PC-9 (cell line): ENCODE results near the gene PHEX. TPM values are rescaled to one million over a fixed set of nuclear protein-coding genes. Genes with fewer than 3 reads are reported as not detected.

Experiments used
- BruUV-seq: library from RNA; stranded (reverse); fragments of 400-500 nt; replicated peaks from 2 replicates; lab custom pipeline; 2021; lab: Mats Ljungman, UMichigan
- CTCF ChIA-PET: fragments of 300-600 bp; sonication (Branson Sonifier 250); formaldehyde crosslinking; loops from one replicate; lab custom pipeline; 2022; ENCODE audit warnings: antibody characterized with exemption; lab: Charles Lee
- POLR2A ChIA-PET: fragments of 300-600 bp; sonication (Branson Sonifier 250); formaldehyde crosslinking; loops from one replicate; lab custom pipeline; 2022; ENCODE audit warnings: antibody characterized with exemption; ENCODE audit not compliant: unreplicated experiment; lab: Charles Lee
- DNase-seq, 2 experiments: peaks; one replicate each; pipeline versions ENCODE4 v3.0.0 to v3.0.0-alpha.2; 2015 to 2022; ENCODE audit warnings: mixed read lengths in 1 of 2
- H2AFZ ChIP-seq: fragments of 200-600 bp; sonication (generic); 2 replicates; pipeline ENCODE4 v1.8.1; 2017; ENCODE audit warnings: antibody characterized with exemption
- H3F3A ChIP-seq: fragments of 200-600 bp; sonication (generic); 2 replicates; pipeline ENCODE4 v1.8.1; 2017; ENCODE audit warnings: antibody characterized with exemption, mild to moderate bottlenecking, low read depth; ENCODE audit not compliant: insufficient read depth
- H3K27ac ChIP-seq: fragments of 200-600 bp; sonication (generic); 2 replicates; pipeline ENCODE4 v1.6.1; 2016; ENCODE audit warnings: mixed run types
- H3K27me3 ChIP-seq: fragments of 200-600 bp; sonication (generic); 2 replicates; pipeline ENCODE4 v1.6.1; 2016; ENCODE audit warnings: low read depth, mixed run types; ENCODE audit not compliant: insufficient read depth
- H3K36me3 ChIP-seq: fragments of 200-600 bp; sonication (generic); 2 replicates; pipeline ENCODE4 v1.6.1; 2016; ENCODE audit warnings: low read depth, mixed run types
- H3K4me1 ChIP-seq: fragments of 200-600 bp; sonication (generic); replicated peaks from 2 replicates; pipeline ENCODE4 v1.6.1; 2016; ENCODE audit warnings: mixed run types; ENCODE audit not compliant: insufficient read depth
- H3K4me2 ChIP-seq: fragments of 200-600 bp; sonication (generic); 2 replicates; pipeline ENCODE4 v1.6.1; 2017; ENCODE audit warnings: mixed run types
- H3K4me3 ChIP-seq: fragments of 200-600 bp; sonication (generic); 2 replicates; pipeline ENCODE4 v1.6.1; 2016; ENCODE audit warnings: mixed run types
- H3K79me2 ChIP-seq: fragments of 200-600 bp; sonication (generic); 2 replicates; pipeline ENCODE4 v1.6.1; 2017; ENCODE audit warnings: low read depth, mixed run types
- H3K9me2 ChIP-seq: fragments of 200-600 bp; sonication (generic); 2 replicates; pipeline ENCODE4 v1.8.1; 2017; ENCODE audit warnings: mild to moderate bottlenecking; ENCODE audit not compliant: insufficient read depth
- H3K9me3 ChIP-seq: fragments of 200-600 bp; sonication (generic); 2 replicates; pipeline ENCODE4 v1.8.1; 2016; ENCODE audit warnings: low read depth; ENCODE audit not compliant: insufficient read depth
- H4K20me1 ChIP-seq: fragments of 200-600 bp; sonication (generic); 2 replicates; pipeline ENCODE4 v1.8.1; 2017; ENCODE audit not compliant: insufficient read depth
- EZH2 ChIP-seq: fragments of 200-600 bp; sonication (generic); IDR thresholded peaks from 2 replicates; pipeline ENCODE4 v1.8.0; 2017; ENCODE audit warnings: antibody characterized with exemption, low read depth
- intact Hi-C: fragments of 100-400 bp; cut with micrococcal nuclease; formaldehyde crosslinking; loops from one replicate; pipeline ENCODE4 v1.10.0; 2022; ENCODE audit not compliant: unreplicated experiment
- total RNA-seq: library from RNA; stranded (reverse); gene quantifications from 2 replicates; pipeline ENCODE4 v1.2.3, GENCODE V29; 2021
- TF ChIP-seq, protein P1 (sequence below): fragments of 200-600 bp; sonication (generic); conservative IDR thresholded peaks from 2 replicates; pipeline ENCODE4 v1.6.1; 2017; ENCODE audit warnings: mixed run types, antibody characterized with exemption, mild to moderate bottlenecking, moderate library complexity

PHEX gene
- total RNA-seq, 1 experiment from 2014 or later, result 3.5 TPM

DNA sequence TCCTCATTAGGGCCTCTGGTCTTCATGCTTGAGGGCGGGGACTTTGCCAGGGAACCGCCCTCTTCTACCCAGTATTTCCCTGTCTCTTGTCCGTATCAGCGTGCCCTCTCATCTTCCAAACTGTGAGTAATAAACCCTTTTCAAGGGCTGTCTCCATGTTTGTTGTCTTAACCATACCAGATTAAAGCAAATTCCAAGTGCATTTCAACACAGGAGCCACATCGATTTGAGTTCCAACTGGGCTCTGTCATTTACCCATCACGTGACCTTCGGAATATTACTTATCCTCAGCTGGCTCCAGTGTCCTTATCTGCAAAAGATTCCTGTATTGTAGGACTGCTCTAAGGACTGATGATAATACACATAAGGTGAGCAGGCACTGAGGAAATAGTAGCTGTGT lies 6.4 kb upstream of the PHEX start:
- no peak for DNase-seq
- Histone ChIP-seq H3K9me3 (no peaks in the 10 kb centered on the region), H4K20me1 (no peaks in the 10 kb centered on the region), H3K9me2 (no peaks in the 10 kb centered on the region), H3K4me2 (no peak overlapping the region), H3K27ac (no peak overlapping the region), H2AFZ (no peak overlapping the region), H3K4me3 (no peak overlapping the region), H3K79me2 (no peaks in the 10 kb centered on the region), H3K4me1 (no peaks in the 10 kb centered on the region), H3F3A (no peaks in the 10 kb centered on the region), H3K27me3 (no peaks in the 10 kb centered on the region), H3K36me3 (no peaks in the 10 kb centered on the region)
- no TSS peak for BruUV-seq
- ChIA-PET CTCF (no interaction called here), POLR2A (no interaction called here)
- TF ChIP-seq, protein P1, sequence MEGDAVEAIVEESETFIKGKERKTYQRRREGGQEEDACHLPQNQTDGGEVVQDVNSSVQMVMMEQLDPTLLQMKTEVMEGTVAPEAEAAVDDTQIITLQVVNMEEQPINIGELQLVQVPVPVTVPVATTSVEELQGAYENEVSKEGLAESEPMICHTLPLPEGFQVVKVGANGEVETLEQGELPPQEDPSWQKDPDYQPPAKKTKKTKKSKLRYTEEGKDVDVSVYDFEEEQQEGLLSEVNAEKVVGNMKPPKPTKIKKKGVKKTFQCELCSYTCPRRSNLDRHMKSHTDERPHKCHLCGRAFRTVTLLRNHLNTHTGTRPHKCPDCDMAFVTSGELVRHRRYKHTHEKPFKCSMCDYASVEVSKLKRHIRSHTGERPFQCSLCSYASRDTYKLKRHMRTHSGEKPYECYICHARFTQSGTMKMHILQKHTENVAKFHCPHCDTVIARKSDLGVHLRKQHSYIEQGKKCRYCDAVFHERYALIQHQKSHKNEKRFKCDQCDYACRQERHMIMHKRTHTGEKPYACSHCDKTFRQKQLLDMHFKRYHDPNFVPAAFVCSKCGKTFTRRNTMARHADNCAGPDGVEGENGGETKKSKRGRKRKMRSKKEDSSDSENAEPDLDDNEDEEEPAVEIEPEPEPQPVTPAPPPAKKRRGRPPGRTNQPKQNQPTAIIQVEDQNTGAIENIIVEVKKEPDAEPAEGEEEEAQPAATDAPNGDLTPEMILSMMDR, result no peak
- no peak for TF ChIP-seq EZH2
- intact Hi-C loops, result no loop called here

DNA sequence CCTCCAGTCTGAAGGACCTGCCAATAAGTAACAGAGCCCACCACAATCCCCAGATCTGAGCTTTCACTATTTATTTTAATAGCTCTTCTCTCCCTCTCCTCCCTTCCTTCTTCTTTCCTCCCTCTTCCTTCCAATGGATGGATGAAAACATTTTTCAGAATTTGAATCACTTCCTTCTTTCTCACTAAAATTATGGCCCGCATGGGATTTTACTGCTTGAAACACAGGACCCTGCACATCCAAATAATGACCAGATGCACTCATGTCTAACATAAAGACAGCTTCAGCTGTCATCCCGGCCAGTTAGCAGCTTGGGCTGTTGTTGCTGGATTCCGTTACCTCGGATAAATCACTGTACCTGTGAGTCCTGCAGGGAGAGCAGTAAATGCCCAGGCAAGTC lies 5.4 kb upstream of the PHEX start:
- H3K4me2 ChIP-seq, result no peak overlapping the region
- H3K9me2 ChIP-seq, result no peaks in the 10 kb centered on the region
- no peak overlapping the region for H2AFZ ChIP-seq
- H3K9me3 ChIP-seq, result no peaks in the 10 kb centered on the region
- DNase-seq, result no peak
- intact Hi-C loops, result no loop called here
- H3F3A ChIP-seq, result no peaks in the 10 kb centered on the region
- H3K27me3 ChIP-seq, result no peaks in the 10 kb centered on the region
- H3K27ac ChIP-seq, result no peak overlapping the region
- no peak for TF ChIP-seq EZH2
- TF ChIP-seq, protein P1, result no peak
- H3K4me3 ChIP-seq, result no peak overlapping the region
- POLR2A ChIA-PET, result interaction anchor here (0.7 kb wide), 1 partner anchor 297 kb away, joined by 3 read pairs; no protein-coding TSS in a partner anchor
- no peaks in the 10 kb centered on the region for H3K79me2 ChIP-seq
- no TSS peak for BruUV-seq
- no peaks in the 10 kb centered on the region for H3K4me1 ChIP-seq
- H3K36me3 ChIP-seq, result no peaks in the 10 kb centered on the region
- H4K20me1 ChIP-seq, result no peaks in the 10 kb centered on the region
- CTCF ChIA-PET, result no interaction called here

DNA sequence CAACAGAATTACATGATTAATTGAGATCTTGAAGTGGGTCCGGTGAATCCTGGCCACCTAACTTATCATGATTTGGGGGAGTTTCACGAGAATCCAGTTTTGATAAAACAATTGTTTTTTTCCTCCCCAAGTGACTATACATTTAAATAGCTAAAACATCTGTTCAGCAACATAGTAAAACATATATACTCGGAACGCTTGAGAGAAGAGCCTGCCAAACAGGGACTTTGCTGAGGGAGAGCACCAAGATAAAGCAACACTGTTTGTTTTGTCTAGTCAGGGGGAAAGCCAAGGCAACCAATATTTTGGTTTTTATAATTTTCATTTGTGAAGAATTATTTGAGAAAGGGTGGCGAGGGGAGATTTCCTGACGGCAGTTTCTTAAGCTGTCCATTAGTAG lies 381 bp downstream of the PHEX start:
- Histone ChIP-seq H3K79me2 (no peaks in the 10 kb centered on the region), H4K20me1 (no peaks in the 10 kb centered on the region), H3K4me3 (no peak overlapping the region), H3K27me3 (no peaks in the 10 kb centered on the region), H3K36me3 (no peaks in the 10 kb centered on the region), H3K9me3 (no peaks in the 10 kb centered on the region), H3K4me2 (no peak overlapping the region), H2AFZ (no peak overlapping the region), H3K4me1 (no peaks in the 10 kb centered on the region), H3F3A (no peaks in the 10 kb centered on the region), H3K9me2 (no peaks in the 10 kb centered on the region), H3K27ac (no peak overlapping the region)
- DNase-seq, result no peak
- intact Hi-C loops, result no loop called here
- ChIA-PET POLR2A (no interaction called here), CTCF (no interaction called here)
- no TSS peak for BruUV-seq
- no peak for TF ChIP-seq EZH2
- TF ChIP-seq, protein P1, result no peak
